WI38 (cell line): ENCODE measurements around the gene ASMTL.
"Not testable (repeated sequence)": the region's sequence is repeated elsewhere in the genome, so short reads cannot be mapped to it uniquely, and the experiment has no call there.

Experiments used
- H3K4me3 ChIP-seq: 2 replicates; pipeline ENCODE4 v1.5.1; 2011; ENCODE audit warnings: low read depth, mild to moderate bottlenecking, control low read depth, low read length
- CTCF ChIP-seq: IDR thresholded peaks from 2 replicates; pipeline ENCODE4 v1.5.1; 2012; ENCODE audit warnings: low read depth, mild to moderate bottlenecking, control low read depth, low read length

The ASMTL gene

GRCh38 chrX:1416965-1417760 lies 35.5 kb downstream of the ASMTL start:
- H3K4me3 ChIP-seq, result no peak overlapping the region
- TF ChIP-seq CTCF, result no peak

GRCh38 chrX:1416327-1416784 lies 36.4 kb downstream of the ASMTL start:
- no peak for TF ChIP-seq CTCF
- no peak overlapping the region for H3K4me3 ChIP-seq

GRCh38 chrX:1412551-1413161 lies 40.1 kb downstream of the ASMTL start:
- TF ChIP-seq CTCF, result no peak
- no peak overlapping the region for H3K4me3 ChIP-seq

GRCh38 chrX:1411326-1411725 lies 41.4 kb downstream of the ASMTL start:
- no peak overlapping the region for H3K4me3 ChIP-seq
- TF ChIP-seq CTCF, result no peak

- TF ChIP-seq CTCF, result no peak
- H3K4me3 ChIP-seq, result no peak overlapping the region
Observed at GRCh38 chrX:1407035-1407434, 45.7 kb downstream of the ASMTL start.

GRCh38 chrX:1405769-1406168 lies 46.9 kb downstream of the ASMTL start:
- H3K4me3 ChIP-seq, result not testable (repeated sequence)

- not testable (repeated sequence) for H3K4me3 ChIP-seq
Observed at GRCh38 chrX:1403867-1404266, 48.8 kb downstream of the ASMTL start.

- no peak for TF ChIP-seq CTCF
- H3K4me3 ChIP-seq, result no peak overlapping the region
Observed at GRCh38 chrX:1403228-1403627, 49.5 kb downstream of the ASMTL start.
